ENCODE data around the gene PCNX1.
"Not testable (repeated sequence)": the region's sequence is repeated elsewhere in the genome, so short reads cannot be mapped to it uniquely, and the experiment has no call there.

Gene PCNX1

DNA sequence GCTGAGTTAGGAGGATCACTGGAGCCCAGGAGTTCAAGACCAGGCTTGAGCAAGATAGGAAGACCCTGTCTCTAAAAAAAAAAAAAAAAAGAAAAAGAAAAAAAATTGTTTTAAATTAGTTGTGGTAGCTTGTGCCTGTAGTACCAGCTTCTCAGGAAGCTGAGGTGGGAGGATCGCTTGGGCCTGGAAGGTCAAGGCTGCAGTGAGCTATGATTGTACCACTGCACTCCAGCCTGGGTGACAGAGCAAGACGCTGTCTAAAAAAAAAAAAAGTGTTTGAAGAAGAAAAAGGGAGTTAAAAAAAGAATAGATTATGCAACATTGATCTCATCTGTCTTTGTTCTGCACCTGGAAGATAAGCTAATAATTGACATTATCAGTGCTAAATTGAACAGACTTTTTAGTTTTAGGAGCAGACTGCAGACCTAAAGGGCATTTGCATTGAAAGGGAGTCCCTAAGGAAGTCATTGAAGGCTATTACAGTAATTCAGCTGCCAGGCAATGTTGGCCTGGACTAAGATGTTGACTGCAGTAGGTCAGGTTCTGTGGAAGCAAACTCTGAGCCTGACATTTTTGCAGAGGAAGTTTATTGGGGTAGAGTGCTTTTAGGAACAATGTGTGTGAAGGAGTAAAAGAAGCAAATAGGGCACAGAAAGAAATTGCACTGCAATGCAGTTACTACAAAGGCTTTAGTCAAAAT is 215.8 kb downstream of the PCNX1 start:
- H3K4me3 ChIP-seq (ENCODE audit: low read length) = no peak overlapping the region
- no peak for DNase-seq (ENCODE audit: low read depth)
- TF ChIP-seq, protein P1, sequence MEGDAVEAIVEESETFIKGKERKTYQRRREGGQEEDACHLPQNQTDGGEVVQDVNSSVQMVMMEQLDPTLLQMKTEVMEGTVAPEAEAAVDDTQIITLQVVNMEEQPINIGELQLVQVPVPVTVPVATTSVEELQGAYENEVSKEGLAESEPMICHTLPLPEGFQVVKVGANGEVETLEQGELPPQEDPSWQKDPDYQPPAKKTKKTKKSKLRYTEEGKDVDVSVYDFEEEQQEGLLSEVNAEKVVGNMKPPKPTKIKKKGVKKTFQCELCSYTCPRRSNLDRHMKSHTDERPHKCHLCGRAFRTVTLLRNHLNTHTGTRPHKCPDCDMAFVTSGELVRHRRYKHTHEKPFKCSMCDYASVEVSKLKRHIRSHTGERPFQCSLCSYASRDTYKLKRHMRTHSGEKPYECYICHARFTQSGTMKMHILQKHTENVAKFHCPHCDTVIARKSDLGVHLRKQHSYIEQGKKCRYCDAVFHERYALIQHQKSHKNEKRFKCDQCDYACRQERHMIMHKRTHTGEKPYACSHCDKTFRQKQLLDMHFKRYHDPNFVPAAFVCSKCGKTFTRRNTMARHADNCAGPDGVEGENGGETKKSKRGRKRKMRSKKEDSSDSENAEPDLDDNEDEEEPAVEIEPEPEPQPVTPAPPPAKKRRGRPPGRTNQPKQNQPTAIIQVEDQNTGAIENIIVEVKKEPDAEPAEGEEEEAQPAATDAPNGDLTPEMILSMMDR (conservative IDR thresholded peaks at IDR 0.05; ENCODE audit: low read length) = no peak

DNA sequence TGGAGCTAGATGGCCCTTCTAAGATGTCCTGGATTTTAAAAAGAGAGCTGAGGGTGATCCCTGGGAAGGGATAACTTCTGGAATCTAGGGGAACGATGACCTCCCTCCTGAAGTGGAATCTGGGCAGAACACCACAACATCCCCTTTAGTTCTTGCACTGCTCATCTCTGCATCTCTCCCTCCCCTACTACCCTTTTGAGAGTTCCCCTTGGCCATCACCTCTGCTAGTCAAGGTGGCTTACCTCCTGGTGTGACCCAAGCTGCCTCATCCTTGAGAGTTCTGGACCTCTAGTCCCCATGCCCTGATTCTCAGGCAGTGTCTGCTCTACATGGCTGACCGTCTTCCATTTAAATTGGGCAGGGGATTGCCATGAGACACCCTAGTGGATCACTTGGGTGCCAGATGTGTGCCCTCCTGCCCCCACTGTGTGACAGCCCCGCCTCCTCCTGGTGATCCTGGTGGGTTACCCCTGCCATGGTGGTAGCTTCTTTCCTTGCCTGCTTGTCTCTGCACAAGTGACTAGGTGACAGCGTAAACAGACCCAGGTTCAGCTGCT is 216.4 kb downstream of the PCNX1 start:
- no peak for DNase-seq (ENCODE audit: low read depth)
- TF ChIP-seq, protein P1 (conservative IDR thresholded peaks at IDR 0.05; ENCODE audit: low read length) = no peak
- no peak overlapping the region for H3K4me3 ChIP-seq (ENCODE audit: low read length)

DNA sequence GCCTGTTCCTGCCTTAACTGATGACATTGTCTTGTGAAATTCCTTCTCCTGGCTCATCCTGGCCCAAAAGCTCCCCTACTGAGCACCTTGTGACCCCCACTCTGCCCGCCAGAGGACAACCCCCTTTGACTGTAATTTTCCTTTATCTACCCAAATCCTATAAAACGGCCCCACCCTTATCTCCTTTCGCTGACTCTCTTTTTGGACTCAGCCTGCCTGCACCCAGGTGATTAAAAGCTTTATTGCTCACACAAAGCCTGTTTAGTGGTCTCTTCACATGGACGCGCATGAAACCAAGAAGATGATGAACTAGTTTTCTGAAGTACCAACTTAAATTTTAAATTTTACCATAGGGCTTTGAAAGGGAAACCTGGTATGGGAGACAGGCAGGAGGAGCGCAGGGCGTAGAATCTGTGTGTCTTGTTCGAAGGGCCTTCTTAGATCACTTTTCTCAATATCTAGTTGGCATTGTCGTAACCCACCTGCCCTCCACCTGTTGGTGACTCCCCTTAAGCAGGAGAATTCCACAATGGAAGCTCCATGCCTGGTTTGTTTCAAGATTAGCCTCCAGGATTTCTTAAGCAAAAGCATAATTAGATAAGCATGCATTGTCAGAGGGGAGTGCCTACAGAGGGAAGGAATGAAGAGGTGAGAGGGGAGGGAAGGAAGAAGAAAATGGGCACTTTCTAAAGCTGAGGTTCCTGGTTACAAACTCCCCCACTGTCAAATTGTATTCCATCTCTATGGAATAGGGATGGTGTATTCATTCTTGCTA is 222.6 kb downstream of the PCNX1 start:
- not testable (repeated sequence) for DNase-seq (ENCODE audit: low read depth); H3K4me3 ChIP-seq (ENCODE audit: low read length)

DNA sequence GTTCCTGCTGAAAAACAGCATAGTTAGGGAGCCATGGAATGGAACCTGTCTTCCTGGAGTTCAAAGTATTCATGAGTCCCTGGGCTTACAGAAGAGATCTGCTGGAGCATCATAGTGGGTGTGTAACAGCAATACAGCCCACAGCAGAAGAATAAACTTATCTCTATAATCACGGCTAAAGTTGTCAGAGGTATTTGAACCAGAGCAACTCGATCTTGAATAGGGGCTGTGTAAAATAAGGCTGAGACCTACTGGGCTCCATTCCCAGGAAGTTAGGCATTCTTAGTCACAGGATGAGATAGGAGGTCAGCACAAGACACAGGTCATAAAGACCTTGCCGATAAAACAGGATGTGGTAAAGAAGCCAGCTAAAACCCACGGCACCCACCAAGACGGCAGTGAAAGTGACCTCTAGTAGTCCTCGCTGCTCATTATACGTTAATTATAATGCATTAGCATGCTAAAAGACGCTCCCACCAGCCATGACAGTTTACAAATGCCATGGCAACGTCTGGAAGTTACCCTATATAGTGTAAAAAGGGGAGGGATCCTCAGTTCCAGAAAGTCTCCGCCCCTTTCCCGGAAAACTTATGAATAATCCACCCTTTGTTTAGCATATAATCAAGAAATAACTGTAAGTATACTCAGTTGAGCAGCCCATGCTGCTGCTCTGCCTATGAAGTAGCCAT is 223.4 kb downstream of the PCNX1 start:
- peak; percentile 53 for DNase-seq (ENCODE audit: low read depth)
- H3K4me3 ChIP-seq (ENCODE audit: low read length) = peak overlapping the region; percentile 22; the same call in 1 of the 2 replicates
- TF ChIP-seq, protein P1 (conservative IDR thresholded peaks at IDR 0.05; ENCODE audit: low read length) = no peak

DNA sequence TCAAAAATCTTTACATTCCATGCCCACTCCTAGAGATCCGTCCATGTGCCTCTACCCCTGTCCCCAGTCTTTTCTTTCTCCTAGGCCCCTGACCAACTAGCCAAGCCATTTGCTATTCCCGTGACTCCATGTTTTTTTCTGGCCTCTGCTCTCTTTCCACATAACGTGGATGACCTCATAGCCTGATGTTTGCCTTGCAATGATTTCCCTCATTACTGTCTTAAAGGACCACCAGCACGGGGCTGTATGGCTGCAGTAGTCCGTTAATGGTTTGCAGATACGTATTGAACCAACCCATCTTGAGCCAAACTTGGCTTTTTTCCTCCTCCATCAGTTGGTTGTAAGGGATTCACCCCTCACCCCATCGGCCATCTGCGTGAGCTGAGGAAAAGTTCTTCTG is 226.0 kb downstream of the PCNX1 start:
- H3K4me3 ChIP-seq (ENCODE audit: low read length) = no peak overlapping the region
- no peak for DNase-seq (ENCODE audit: low read depth)
- TF ChIP-seq, protein P1 (conservative IDR thresholded peaks at IDR 0.05; ENCODE audit: low read length) = no peak

DNA sequence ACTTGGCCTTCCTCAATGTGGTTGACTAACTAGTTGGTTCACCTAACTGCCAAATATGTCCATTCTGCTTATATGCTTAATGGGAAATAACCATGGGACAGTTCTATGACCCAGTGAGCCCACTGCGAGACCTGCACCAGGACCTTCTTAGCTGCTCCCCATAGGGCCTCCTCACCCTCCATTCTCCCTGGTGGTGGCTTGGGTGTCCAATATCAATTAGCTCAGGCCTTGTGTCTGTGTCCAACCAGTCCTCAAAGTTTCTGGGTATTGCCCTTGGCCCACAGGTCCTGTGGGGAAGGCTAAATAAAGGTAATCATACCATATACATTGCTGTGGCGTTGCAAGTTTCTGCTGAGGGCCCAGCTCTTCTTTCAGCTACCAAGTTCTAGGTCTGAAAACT is 228.2 kb downstream of the PCNX1 start:
- DNase-seq (ENCODE audit: low read depth) = no peak
- H3K4me3 ChIP-seq (ENCODE audit: low read length) = no peak overlapping the region
- TF ChIP-seq, protein P1 (conservative IDR thresholded peaks at IDR 0.05; ENCODE audit: low read length) = no peak

DNA sequence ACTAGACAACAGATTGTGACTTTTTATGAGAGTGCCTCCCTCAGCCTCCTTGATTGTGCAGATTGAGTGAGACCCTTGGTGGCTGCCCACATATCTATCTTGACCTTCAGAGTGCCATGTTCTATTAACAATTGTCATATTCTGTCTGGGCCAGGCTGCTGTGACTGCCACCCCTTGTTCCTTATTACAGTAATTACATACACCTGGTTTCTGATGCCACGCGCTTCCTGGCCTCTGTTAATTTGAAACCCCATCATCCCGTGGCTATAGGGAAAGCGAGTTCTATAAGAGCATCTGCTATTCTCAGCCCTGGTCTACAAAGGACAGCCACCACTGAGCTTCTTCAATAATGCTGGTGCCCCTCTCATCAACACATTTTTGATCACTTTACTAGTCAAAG is 228.7 kb downstream of the PCNX1 start:
- TF ChIP-seq, protein P1 (conservative IDR thresholded peaks at IDR 0.05; ENCODE audit: low read length) = no peak
- no peak overlapping the region for H3K4me3 ChIP-seq (ENCODE audit: low read length)
- no peak for DNase-seq (ENCODE audit: low read depth)
